MCF 10A (cell line): ENCODE data around the gene KRTAP1-5. TPM values are rescaled to one million over a fixed set of nuclear protein-coding genes. Genes with fewer than 3 reads are reported as not detected.

Experiments used
- BruUV-seq: library from RNA; stranded (reverse); fragments of 400-500 nt; replicated peaks from 2 replicates; lab custom pipeline; 2021; lab: Mats Ljungman, UMichigan
- CTCF ChIA-PET: fragments of 300-600 bp; sonication (Branson Sonifier 250); formaldehyde crosslinking; extraction: SDS; loops from one replicate; lab custom pipeline; 2021; ENCODE audit warnings: antibody characterized with exemption, inconsistent platforms; lab: Yijun Ruan, JAX
- POLR2A ChIA-PET: fragments of 300-600, 350-650 bp; sonication (Branson Sonifier 250); formaldehyde crosslinking; extraction: SDS; loops from one replicate; lab custom pipeline; 2020; ENCODE audit warnings: antibody characterized with exemption, inconsistent platforms; lab: Yijun Ruan, JAX
- DNase-seq: peaks from one replicate; pipeline ENCODE4 v3.0.0-alpha.2; 2018; ENCODE audit not compliant: unreplicated experiment
- H3K27ac Mint-ChIP-seq: one replicate; pipeline ENCODE4 v1.8.0; 2022; ENCODE audit warnings: mild to moderate bottlenecking, low read depth, mixed read lengths; ENCODE audit not compliant: unreplicated experiment
- H3K27me3 Mint-ChIP-seq: one replicate; pipeline ENCODE4 v1.8.0; 2022; ENCODE audit warnings: mixed read lengths; ENCODE audit not compliant: insufficient read depth, unreplicated experiment
- H3K36me3 Mint-ChIP-seq: one replicate; pipeline ENCODE4 v1.8.0; 2022; ENCODE audit warnings: mild to moderate bottlenecking, moderate library complexity, mixed read lengths; ENCODE audit not compliant: insufficient read depth, unreplicated experiment
- H3K4me1 Mint-ChIP-seq: one replicate; pipeline ENCODE4 v1.8.0; 2022; ENCODE audit warnings: mixed read lengths; ENCODE audit not compliant: insufficient read depth, unreplicated experiment
- H3K4me3 Mint-ChIP-seq: one replicate; pipeline ENCODE4 v1.8.0; 2022; ENCODE audit warnings: mild to moderate bottlenecking, moderate library complexity, mixed read lengths; ENCODE audit not compliant: unreplicated experiment
- H3K9me3 Mint-ChIP-seq: one replicate; pipeline ENCODE4 v1.8.0; 2022; ENCODE audit warnings: mixed read lengths; ENCODE audit not compliant: unreplicated experiment
- CTCF ChIP-seq: fragments of 200-600 bp; IDR thresholded peaks from one replicate; pipeline ENCODE4 v1.8.0; 2022; ENCODE audit warnings: antibody characterized with exemption, mild to moderate bottlenecking; ENCODE audit not compliant: unreplicated experiment
- intact Hi-C: fragments of 100-400 bp; cut with micrococcal nuclease; formaldehyde crosslinking; loops from 2 replicates; pipeline ENCODE4 v1.14.1; 2022
- total RNA-seq: library from RNA; stranded (reverse); gene quantifications from 2 replicates; pipeline ENCODE4 v1.2.3, GENCODE V29; 2022

Gene KRTAP1-5
- total RNA-seq, 1 experiment from 2014 or later: not detected

DNA sequence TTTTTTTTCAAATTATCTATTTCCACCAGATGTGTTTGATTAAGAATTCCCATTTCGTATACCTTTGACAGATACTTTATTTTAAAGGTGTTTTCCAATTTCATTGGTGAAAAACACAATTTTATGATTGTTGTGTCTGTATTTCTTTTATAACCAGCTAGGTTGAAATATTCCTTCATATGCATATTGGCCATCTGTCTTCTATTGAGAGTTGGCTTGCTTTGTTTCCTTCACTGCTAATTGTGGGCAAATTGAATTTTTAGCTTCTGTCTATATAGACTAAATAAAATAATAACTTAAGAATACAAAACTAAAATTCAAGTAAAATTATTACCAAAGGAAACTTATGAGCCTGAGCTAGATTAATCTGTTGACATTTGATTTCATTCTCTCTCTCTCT is 31.9 kb downstream of the KRTAP1-5 start:
- POLR2A ChIA-PET: interaction anchor here (0.5 kb wide), 1 partner anchor 1031 kb away, joined by 3 read pairs; no protein-coding TSS in a partner anchor

GRCh38 chr17:40993839-40994238 is 33.2 kb downstream of the KRTAP1-5 start, which contains the start of gene KRTAP3-3:
TSS of gene KRTAP3-3 (minus strand) at chr17:40994164. CDS start at chr17:40994097, 67 bp downstream.
- no TSS peak for BruUV-seq
- ChIA-PET POLR2A (no interaction called here), CTCF (no interaction called here)
- TF ChIP-seq CTCF: no peak
- H3K36me3 Mint-ChIP-seq: no peaks in the 10 kb centered on the region
- no peaks in the 10 kb centered on the region for H3K27me3 Mint-ChIP-seq
- intact Hi-C loops: no loop called here
- H3K27ac Mint-ChIP-seq: no peak within 1 kb of the TSS
- DNase-seq: no peak
- H3K9me3 Mint-ChIP-seq: no peaks in the 10 kb centered on the region
- no peaks in the 10 kb centered on the region for H3K4me1 Mint-ChIP-seq
- H3K4me3 Mint-ChIP-seq: no peak within 1 kb of the TSS

More for the DNA sequence above, 31.9 kb downstream of the KRTAP1-5 start:
- Mint-ChIP-seq H3K9me3 (no peaks in the 10 kb centered on the region), H3K4me1 (no peaks in the 10 kb centered on the region), H3K4me3 (no peak overlapping the region), H3K27ac (no peak overlapping the region), H3K36me3 (no peaks in the 10 kb centered on the region), H3K27me3 (no peaks in the 10 kb centered on the region)
- no peak for DNase-seq
- no TSS peak for BruUV-seq
- TF ChIP-seq CTCF: no peak
- intact Hi-C loops: no loop called here
- CTCF ChIA-PET: interaction anchor here (0.6 to 1.3 kb wide), 4 partner anchors 159 to 1178 kb away, joined by 3 to 4 read pairs (median 3); no protein-coding TSS in a partner anchor

- no peak for TF ChIP-seq CTCF
- BruUV-seq: no TSS peak
- ChIA-PET POLR2A (interaction anchor here (0.8 kb wide), 1 partner anchor 11 kb away, joined by 3 read pairs; no protein-coding TSS in a partner anchor), CTCF (interaction anchor here (0.6 kb wide), 1 partner anchor 30 kb away, joined by 3 read pairs; no protein-coding TSS in a partner anchor)
- intact Hi-C loops: no loop called here
- no peaks in the 10 kb centered on the region for H3K36me3 Mint-ChIP-seq
- DNase-seq: no peak
- H3K4me1 Mint-ChIP-seq: no peaks in the 10 kb centered on the region
- no peak overlapping the region for H3K4me3 Mint-ChIP-seq
- H3K27me3 Mint-ChIP-seq: no peaks in the 10 kb centered on the region
- no peak overlapping the region for H3K27ac Mint-ChIP-seq
- no peaks in the 10 kb centered on the region for H3K9me3 Mint-ChIP-seq
These were observed 33.9 kb downstream of the KRTAP1-5 start for GRCh38 chr17:40993084-40993483.

- no peaks in the 10 kb centered on the region for H3K9me3 Mint-ChIP-seq
- BruUV-seq: no TSS peak
- H3K4me3 Mint-ChIP-seq: no peak overlapping the region
- CTCF ChIA-PET: no interaction called here
- POLR2A ChIA-PET: interaction anchor here (0.7 to 0.8 kb wide), 2 partner anchors 11 to 264 kb away, joined by 3 read pairs; no protein-coding TSS in a partner anchor
- H3K4me1 Mint-ChIP-seq: peaks cover 3% of the 10 kb centered on the region
- intact Hi-C loops: no loop called here
- no peak for TF ChIP-seq CTCF
- H3K36me3 Mint-ChIP-seq: no peaks in the 10 kb centered on the region
- no peaks in the 10 kb centered on the region for H3K27me3 Mint-ChIP-seq
- DNase-seq: no peak
- H3K27ac Mint-ChIP-seq: no peak overlapping the region
These were observed 34.3 kb downstream of the KRTAP1-5 start for GRCh38 chr17:40992666-40993065.
